ENCODE results near the gene MCF2L. TPM values are rescaled to one million over a fixed set of nuclear protein-coding genes. Genes with fewer than 3 reads are reported as not detected.

MCF2L gene
- total and polyA plus RNA-seq, 4 donors = 21.0 to 78.7 (median 35.9) TPM

DNA sequence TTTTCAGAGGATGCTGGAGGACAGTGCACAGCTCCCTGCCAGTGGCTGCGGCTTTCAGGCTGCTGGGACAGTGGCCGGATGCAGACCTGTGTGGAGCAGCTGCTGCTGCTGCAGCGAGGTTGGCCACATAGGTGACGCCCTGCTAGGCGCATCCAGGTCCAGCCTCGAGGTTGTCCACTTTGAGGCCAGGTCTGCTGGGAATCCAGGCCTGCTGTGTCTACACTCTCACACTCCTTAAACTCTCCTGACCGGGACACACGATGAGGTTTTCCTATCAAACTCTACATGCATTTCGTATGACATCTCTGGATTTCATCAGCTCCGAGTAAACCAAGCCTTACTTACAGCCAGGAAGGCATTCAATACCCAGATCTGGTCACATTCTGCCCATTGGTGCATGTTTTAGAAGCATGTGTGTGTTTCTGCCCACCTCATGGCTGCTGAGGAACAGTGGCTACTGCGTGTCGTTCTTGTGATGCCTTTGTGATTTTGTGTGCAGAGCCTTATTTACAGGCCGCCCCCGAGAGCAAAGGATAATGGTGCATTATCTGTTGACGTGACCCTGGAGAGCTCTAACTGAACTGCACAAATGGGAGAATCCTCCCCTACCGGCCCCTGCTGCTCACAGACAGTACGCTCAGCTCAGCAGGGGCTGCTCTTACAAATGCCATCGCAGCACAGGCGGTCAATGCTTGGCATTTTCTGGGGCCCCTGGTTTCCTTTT is 12.3 kb upstream of the MCF2L start:
- Histone ChIP-seq H3K36me3 (ENCODE audit: control insufficient read depth in 4 of 4, insufficient read depth in 4 of 4, low read length in 4 of 4) (no peaks in the 10 kb centered on the region), H3K27me3 (ENCODE audit: control insufficient read depth in 3 of 3, insufficient read depth in 3 of 3, low read length in 2 of 3) (no peaks in the 10 kb centered on the region), H3K4me3 (no peak overlapping the region), H3K27ac (ENCODE audit: low read depth in 1 of 2, low read length in 1 of 2) (no peak overlapping the region), H3K4me1 (ENCODE audit: control insufficient read depth in 5 of 5, insufficient read depth in 5 of 5, low read length in 5 of 5) (peaks cover 0 to 26% (median 19%) of the 10 kb centered on the region in 5 donors), H3K9ac (ENCODE audit: insufficient read depth in 1 of 2, low read length in 2 of 2) (no peak overlapping the region), H3K9me3 (ENCODE audit: control insufficient read depth in 4 of 4, insufficient read depth in 3 of 4, low read length in 3 of 4) (peaks cover 0 to 2% (median 0%) of the 10 kb centered on the region in 4 donors)
- WGBS, 2 donors = 88 to 92% methylated on average over 19 of the region's 19 CpGs
- TF ChIP-seq, protein P1, sequence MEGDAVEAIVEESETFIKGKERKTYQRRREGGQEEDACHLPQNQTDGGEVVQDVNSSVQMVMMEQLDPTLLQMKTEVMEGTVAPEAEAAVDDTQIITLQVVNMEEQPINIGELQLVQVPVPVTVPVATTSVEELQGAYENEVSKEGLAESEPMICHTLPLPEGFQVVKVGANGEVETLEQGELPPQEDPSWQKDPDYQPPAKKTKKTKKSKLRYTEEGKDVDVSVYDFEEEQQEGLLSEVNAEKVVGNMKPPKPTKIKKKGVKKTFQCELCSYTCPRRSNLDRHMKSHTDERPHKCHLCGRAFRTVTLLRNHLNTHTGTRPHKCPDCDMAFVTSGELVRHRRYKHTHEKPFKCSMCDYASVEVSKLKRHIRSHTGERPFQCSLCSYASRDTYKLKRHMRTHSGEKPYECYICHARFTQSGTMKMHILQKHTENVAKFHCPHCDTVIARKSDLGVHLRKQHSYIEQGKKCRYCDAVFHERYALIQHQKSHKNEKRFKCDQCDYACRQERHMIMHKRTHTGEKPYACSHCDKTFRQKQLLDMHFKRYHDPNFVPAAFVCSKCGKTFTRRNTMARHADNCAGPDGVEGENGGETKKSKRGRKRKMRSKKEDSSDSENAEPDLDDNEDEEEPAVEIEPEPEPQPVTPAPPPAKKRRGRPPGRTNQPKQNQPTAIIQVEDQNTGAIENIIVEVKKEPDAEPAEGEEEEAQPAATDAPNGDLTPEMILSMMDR (IDR thresholded peaks at IDR 0.05; ENCODE audit: control extremely low read depth, extremely low read depth) = no peak
- ATAC-seq (ENCODE audit: insufficient read depth, low FRiP score) (no peak), DNase-seq (no peak)

DNA sequence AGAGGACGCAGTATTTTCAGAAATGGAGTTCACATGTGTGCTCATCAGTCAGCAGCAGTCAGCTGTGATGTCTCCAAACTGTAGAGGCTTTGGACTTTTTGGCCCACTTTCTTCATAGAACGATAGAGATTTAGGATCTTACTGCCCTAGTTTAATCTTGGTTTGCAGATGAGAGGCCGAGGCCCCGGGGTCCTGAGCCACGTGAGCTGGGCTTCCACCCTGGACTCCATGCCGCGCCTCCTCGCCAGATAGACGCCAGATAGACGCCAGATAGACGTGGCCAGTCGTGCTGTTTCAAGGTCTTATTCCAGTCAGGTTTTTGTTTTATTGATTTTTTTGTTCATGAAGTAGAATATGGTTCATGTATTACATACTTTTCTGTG is 11.7 kb upstream of the MCF2L start:
- Histone ChIP-seq H3K9me3 (ENCODE audit: control insufficient read depth in 4 of 4, insufficient read depth in 3 of 4, low read length in 3 of 4) (peaks cover 0 to 4% (median 0%) of the 10 kb centered on the region in 4 donors), H3K9ac (ENCODE audit: insufficient read depth in 1 of 2, low read length in 2 of 2) (no peak overlapping the region), H3K27ac (ENCODE audit: low read depth in 1 of 2, low read length in 1 of 2) (no peak overlapping the region), H3K4me1 (ENCODE audit: control insufficient read depth in 5 of 5, insufficient read depth in 5 of 5, low read length in 5 of 5) (peaks cover 0 to 26% (median 18%) of the 10 kb centered on the region in 5 donors), H3K27me3 (ENCODE audit: control insufficient read depth in 3 of 3, insufficient read depth in 3 of 3, low read length in 2 of 3) (no peaks in the 10 kb centered on the region), H3K36me3 (ENCODE audit: control insufficient read depth in 4 of 4, insufficient read depth in 4 of 4, low read length in 4 of 4) (no peaks in the 10 kb centered on the region), H3K4me3 (no peak overlapping the region)
- TF ChIP-seq, protein P1 (IDR thresholded peaks at IDR 0.05; ENCODE audit: control extremely low read depth, extremely low read depth) = no peak
- ATAC-seq (ENCODE audit: insufficient read depth, low FRiP score) (no peak), DNase-seq (no peak)
- WGBS, 2 donors = 89 to 93% methylated on average over 12 of the region's 12 CpGs

DNA sequence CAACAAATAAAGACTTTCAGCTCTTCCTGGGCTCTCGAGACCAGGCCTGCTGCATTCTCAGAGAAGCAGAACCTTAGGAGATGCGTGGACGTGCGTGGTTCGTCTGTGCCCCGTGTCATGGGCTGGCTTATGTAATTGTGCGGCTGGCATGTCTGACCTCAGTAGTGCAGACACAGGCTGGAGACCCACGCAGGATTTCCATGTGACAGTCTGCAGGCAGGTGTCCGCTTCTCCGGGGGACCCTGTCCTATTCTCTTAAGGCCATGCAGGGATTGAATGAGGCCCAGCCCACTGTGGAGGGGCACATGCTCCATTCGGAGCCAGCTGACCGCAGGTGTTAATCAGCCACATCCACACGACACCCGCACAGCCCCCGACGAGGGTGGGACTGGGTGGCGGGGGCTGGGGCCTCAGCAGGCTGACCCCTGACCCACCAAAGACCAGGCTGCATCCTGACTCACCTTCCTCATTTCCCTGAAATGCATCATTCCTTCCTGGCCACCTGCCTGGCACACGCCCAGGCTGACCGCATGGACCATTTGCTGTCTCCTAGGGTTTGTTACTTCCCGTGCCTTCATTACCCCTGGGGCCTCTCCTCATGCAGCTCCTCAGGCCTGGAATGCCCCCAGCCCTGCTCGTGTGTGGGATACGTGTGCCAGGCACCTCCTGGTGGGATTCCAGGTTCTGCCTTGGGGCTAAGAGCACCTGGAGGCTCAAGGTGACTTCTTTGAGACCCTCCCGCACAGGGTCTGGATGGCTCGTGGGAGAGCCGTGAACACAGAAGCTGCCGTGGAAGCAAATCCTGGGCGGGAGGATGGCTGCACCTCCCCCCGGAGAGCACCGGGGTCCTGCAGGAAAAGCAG is 10.7 kb upstream of the MCF2L start:
- H3K9me3 ChIP-seq (ENCODE audit: control insufficient read depth in 4 of 4, insufficient read depth in 3 of 4, low read length in 3 of 4) = peaks cover 0 to 4% (median 0%) of the 10 kb centered on the region in 4 donors
- ATAC-seq (ENCODE audit: insufficient read depth, low FRiP score) (peak; percentile 6), DNase-seq (peak in 2 of 3 donors; percentile 21 to 46)
- 75 to 87% methylated on average over 29 of the region's 29 CpGs for WGBS, 2 donors
- H3K27me3 ChIP-seq (ENCODE audit: control insufficient read depth in 3 of 3, insufficient read depth in 3 of 3, low read length in 2 of 3) = no peaks in the 10 kb centered on the region
- H3K9ac ChIP-seq (ENCODE audit: insufficient read depth in 1 of 2, low read length in 2 of 2) = no peak overlapping the region
- no peak overlapping the region for H3K4me3 ChIP-seq
- peaks cover 0 to 22% (median 11%) of the 10 kb centered on the region in 5 donors for H3K4me1 ChIP-seq (ENCODE audit: control insufficient read depth in 5 of 5, insufficient read depth in 5 of 5, low read length in 5 of 5)
- TF ChIP-seq, protein P1 (IDR thresholded peaks at IDR 0.05; ENCODE audit: control extremely low read depth, extremely low read depth) = no peak
- no peaks in the 10 kb centered on the region for H3K36me3 ChIP-seq (ENCODE audit: control insufficient read depth in 4 of 4, insufficient read depth in 4 of 4, low read length in 4 of 4)
- peak overlapping the region; percentile 72 to 91 for H3K27ac ChIP-seq (ENCODE audit: low read depth in 1 of 2, low read length in 1 of 2)

All from lung (tissue), 12 donors.